NCI-H510A treated with DMSO at 0.1 percent for 48 hours (cell line): ENCODE data around the gene IRF2BPL.

Source experiments
- DNase-seq: peaks from one replicate; lab custom pipeline; 2025; lab: John Stamatoyannopoulos, UW

The IRF2BPL gene

GRCh38 chr14:77028384-77029231, at the start of gene IRF2BPL:
TSS of gene IRF2BPL (minus strand) at chr14:77028708. CDS start at chr14:77027792, 916 bp downstream.
- peak; percentile 97 for DNase-seq

DNA sequence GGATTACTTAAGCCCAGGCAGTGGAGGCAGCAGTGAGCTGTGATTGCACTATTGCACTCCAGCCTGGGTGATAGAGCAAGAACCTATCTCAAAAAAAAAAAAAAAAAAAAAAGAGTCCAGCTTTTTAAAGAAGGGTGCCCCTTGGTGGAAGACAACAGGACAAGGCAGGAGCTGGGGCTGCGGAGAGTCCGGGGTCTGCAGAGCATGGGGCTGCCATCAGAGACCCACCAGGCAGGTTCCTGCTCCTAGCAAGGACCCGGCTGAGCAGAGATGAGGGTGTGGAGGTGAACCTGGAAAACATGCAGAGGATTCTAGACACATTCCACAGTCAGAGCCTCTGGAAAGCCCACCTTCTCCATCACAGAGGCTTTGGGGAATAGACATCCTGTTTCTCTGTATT, 48.5 kb upstream of the IRF2BPL start:
- DNase-seq = no peak

GRCh38 chr14:77076113-77076631, 47.7 kb upstream of the IRF2BPL start:
- no peak for DNase-seq

DNA sequence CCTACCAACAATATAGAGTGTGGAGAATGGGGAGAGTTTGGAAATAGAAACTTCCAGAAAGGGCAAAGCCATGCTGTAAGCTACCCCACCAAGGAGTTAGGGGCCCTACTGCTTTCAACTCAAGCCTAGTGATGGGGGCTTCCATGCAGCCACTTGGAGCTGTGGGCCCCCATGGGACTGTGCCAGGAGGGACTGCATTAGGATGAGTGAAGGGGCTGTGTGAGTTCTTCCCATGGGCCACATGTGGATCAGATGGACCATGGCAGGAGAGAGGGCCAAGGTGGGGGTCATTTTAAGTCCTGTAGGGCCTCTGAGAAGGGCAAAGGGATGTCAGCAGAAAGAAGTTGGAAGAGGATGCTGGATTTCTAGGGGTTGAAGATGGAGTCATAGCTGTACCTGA, 46.5 kb upstream of the IRF2BPL start:
- DNase-seq = no peak

- DNase-seq = peak; percentile 61
Observed at GRCh38 chr14:77071938-77072388, 43.5 kb upstream of the IRF2BPL start.

GRCh38 chr14:77069551-77069950, 41.0 kb upstream of the IRF2BPL start:
- DNase-seq = no peak

DNA sequence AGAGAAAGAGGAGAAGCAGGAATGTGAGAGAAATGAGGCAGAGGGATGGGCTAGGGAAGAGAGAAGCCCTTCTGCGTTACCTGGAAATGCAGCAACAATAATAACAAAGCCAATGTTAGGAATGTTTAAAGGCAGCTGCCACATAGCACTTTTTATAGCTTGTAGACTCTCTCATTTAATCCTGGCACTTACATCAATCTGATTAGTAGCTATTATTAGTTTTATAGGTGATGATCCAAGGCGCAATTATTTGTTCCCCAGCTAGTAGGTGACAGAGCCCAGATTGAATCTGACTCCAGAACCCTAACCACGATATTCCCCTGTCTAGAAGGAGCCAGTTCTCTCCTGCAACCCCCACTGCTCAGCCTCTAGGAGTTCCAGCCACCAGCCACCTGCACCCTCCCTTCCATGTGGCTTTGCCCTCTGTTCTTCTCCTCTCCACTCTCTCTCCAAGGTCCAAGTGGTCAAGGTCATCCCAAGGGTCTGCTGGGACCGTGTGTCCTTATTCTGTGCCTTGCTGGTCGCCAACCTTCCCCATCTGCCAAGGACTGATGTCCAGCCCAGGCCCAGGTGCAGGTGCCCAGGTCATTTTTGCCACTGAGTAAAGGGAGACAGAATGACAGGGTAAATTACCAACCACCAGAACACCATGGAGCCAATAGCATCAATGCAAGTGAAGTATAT, 40.2 kb upstream of the IRF2BPL start:
- DNase-seq = no peak

GRCh38 chr14:77067632-77068516, 39.4 kb upstream of the IRF2BPL start:
- peak; percentile 84 for DNase-seq

DNA sequence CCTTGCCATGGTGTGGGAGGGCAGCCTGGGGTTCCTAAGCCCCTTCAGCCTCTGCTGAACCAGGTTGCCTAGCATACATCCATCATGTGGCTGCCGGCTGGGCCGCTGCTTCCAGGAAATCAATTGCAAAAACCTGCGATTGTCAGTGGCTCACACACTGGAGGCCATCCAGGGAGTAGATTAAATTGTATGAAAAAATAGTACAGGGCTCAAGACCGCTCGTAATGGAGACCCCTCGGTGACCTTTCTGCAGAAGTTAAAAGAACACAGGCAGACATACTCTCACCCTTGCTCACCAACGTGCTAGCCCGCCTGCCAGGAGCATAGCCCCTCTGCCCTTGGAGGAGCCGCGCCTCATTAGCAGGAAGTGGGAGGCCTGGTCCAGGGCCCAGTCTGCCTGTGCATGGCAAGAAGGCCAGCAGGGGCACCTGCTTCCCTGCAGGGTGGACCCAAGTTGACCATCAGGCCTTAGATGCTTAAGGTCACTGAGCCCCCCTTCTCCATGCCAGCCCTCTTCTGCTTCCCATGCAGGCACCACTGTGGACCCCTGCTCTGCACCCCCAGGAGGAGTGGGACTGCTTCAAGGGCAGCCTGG, 38.2 kb upstream of the IRF2BPL start:
- DNase-seq = no peak

DNA sequence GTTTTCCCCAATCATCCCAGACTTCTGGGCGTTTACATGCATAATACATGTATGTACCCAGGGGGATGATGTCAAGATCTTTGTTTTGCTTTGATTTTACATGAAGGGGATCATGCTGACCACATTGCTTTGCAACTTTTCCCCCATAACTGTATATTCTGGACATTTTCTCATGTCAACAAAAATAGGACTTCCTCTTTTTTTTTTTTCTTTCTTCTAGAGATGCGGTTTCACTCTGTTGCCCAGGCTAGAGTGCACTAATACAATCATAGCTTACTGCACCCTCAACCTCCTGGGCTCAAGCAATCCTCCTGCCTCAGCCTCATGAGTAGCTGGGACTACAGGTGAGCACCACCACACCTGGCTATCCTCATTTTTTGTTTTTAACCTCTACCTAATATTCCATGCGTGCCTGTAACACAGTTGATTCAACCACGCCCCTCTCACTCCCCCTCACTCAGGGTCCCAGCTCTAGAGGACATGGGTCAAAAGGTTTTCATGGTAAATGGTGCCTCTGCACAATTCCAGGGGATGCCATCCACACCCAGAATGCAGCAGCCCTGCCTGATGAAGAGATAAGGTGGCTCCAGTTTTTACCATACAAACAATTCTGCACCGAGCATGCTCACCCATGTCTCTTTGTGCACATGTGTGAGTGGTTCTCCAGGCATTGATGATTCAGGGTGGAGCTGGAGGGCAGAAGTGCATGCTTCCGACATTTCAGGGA, 37.5 kb upstream of the IRF2BPL start:
- no peak for DNase-seq

GRCh38 chr14:77064521-77065178, 36.1 kb upstream of the IRF2BPL start:
- no peak for DNase-seq

DNA sequence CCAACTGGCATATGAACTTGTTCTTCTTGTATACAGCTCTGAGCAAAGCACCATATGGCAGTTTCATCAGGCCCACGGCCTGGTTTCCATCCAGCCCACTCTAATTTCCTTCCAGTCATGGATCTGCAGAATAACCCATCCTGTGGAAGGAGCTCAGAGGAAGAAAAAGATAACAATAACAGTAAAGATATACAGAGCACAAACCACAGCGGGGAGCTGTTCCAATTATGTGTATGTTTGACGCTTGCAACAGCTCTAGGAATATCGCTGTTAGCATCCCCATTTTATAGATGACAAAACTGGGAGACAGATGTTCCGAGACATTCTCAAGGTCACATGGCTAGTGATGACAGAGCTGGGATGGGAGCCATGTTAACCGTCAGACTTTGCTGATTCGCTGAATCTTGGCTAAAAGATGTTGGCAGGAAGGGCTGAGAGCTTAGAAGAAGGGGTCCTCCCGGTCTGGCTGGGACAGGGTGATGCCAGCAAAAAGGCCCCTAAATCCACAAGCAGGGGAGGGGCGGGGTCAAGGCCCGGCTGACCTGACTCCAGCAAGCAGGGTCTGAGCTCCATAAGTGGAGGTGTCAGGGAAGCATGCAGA, 35.2 kb upstream of the IRF2BPL start:
- no peak for DNase-seq

GRCh38 chr14:77062261-77062660, 33.8 kb upstream of the IRF2BPL start:
- peak; percentile 33 for DNase-seq

DNA sequence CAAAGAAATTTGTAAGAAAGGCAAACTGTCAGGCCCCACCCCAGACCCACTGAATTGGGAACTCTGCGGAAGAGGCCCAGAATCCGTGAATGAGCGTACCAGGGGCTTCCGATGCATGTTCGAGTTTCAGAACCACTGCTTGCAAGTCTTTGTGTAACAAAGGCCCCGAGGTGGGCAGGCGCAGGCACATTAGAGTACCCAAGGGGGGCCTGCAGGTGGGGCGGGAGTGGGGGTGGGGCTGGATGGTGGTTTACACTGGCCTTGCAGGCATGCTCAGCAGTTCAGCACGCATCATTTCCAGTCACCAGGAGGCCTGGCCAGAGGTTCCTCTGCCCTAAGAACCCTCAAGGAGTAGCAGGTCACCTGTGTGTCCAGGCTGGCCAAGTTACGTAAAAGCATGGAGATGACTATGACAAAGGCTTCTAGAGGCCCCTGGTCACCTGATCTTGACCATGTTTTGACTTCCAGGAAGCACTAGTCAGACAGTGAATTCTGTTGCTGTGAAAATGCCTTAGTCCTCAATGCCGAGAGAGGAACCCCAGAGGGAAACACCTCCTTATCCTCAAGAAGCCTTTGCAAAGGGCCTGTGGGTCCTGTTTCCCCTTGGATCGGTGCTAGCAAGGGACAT, 33.2 kb upstream of the IRF2BPL start:
- no peak for DNase-seq

GRCh38 chr14:77059276-77059915, 30.9 kb upstream of the IRF2BPL start:
- peak; percentile 72 for DNase-seq

DNA sequence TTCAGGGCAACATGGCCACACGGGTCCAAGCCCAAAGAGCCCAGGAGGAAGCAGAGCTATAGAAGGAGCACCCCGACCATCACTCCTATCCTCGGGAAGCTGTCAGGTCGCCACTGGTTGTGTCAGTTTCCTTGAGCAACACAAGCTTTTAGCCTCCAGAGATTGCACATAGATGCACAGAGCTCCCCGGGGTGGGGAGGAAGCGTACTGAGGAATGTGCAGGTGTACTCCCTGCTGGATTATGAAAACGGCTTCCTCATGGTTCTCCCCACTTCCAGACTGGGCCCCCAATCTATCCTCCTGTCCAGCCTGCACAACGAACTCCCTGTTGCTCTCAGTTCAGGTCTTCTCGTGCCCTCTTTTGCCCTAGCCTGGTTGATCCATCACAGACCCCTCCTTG, 30.3 kb upstream of the IRF2BPL start:
- DNase-seq = no peak

GRCh38 chr14:77058117-77058516, 29.6 kb upstream of the IRF2BPL start:
- DNase-seq = no peak

GRCh38 chr14:77055981-77056380, 27.5 kb upstream of the IRF2BPL start:
- DNase-seq = no peak

- DNase-seq = no peak
Observed at GRCh38 chr14:77055306-77055705, 26.8 kb upstream of the IRF2BPL start.
